Retina (tissue), 1 donor: ENCODE measurements around the gene AQP9.
"Not testable (repeated sequence)": the region's sequence is repeated elsewhere in the genome, so short reads cannot be mapped to it uniquely, and the experiment has no call there.

Source experiments
- DNase-seq: peaks from one replicate; pipeline ENCODE4 v3.0.0-alpha.2; 2016

Gene AQP9

DNA sequence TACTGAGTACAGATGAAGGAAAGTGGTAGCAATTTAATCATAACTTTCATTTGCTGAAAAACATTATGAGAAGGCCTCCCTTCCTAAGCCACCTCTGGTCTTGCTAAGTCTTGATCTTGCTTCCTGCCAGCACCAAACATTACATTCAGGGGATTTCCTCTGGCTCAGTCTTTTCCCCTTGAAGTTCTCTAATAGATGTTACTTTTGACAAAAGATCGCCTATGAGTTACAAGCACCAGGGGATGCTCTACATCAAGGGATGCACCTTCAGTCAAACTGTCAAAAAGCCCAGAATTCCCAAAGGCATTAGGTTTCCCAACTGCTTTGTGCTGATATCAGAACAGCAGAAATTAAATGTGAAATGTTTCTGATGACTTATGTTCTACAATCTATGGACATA is 47.3 kb downstream of the AQP9 start:
- no peak for DNase-seq

- DNase-seq, result no peak
Observed at GRCh38 chr15:58189148-58189811, 51.1 kb downstream of the AQP9 start.

GRCh38 chr15:58190419-58190818 is 52.2 kb downstream of the AQP9 start:
- DNase-seq, result no peak

DNA sequence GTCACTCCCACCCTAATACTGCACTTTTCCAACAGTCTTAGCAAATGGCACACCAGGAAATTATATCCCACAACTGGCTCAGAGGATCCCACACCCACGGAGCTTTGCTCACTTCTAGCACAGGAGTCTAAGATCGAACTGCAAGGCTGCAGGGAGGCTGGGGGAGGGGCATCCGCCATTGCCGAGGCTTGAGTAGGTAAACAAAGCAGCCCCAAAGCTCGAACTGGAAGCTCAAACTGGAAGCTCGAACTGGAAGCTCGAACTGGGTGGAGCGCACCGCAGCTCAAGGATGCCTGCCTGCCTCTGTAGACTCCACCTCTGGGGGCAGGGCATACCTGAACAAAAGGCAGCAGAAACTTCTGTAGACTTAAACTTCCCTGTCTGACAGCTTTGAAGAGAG is 55.5 kb downstream of the AQP9 start:
- not testable (repeated sequence) for DNase-seq

- DNase-seq, result no peak
Observed at GRCh38 chr15:58200739-58201138, 62.6 kb downstream of the AQP9 start.

DNA sequence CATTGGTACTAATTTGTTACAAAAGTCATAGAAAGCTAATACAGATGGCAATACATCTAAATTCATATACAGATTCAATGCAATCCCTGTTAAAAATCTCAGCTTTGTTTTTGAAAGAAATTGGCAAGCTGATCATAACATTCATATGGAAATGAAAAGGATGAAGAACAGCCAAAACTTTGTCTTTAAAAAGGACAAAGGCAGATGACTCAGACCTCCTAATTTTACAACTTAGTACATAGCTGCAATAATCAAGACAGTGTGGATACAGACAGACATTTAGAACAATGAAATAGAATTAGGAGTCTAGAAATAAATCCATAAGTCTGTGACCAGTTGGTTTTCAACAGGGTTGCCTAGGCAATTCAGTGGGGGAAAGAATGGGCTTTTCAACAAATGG is 63.3 kb downstream of the AQP9 start:
- no peak for DNase-seq

- no peak for DNase-seq
Observed at GRCh38 chr15:58203537-58203936, 65.4 kb downstream of the AQP9 start.

DNA sequence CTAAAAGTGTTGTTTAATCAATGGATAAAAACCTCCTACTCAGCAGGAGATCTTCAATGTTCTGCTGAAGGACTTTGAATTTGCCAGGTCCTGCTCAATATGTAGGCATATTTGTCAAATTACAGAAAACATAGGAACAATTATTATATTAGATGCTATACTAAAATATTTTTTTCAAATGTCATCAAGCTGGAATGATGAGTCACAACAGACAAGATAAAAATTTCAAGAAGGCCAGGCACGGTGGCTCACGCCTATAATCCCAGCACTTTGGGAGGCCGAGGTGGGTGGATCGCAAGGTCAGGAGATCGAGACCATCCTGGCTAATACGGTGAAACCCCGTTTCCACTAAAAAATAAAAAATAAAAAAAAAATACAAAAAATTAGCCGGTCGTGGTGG is 68.0 kb downstream of the AQP9 start:
- DNase-seq, result no peak

DNA sequence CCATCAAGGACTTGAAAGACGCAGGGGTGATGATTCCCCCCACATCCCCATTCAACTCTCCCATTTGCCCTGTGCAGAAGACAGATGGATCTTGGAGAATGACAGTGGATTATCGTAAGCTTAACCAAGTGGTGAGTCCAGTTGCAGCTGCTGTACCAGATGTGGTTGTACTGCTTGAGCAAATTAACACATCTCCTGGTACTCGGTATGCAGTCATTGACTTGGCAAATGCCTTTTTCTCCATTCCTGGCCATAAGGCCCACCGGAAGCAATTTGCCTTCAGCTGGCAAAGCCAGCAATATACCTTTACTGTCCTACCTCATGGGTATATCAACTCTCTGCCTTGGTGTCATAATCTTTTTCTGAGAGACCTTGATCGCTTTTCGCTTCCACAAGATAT is 70.0 kb downstream of the AQP9 start:
- not testable (repeated sequence) for DNase-seq

GRCh38 chr15:58209007-58209481 is 70.9 kb downstream of the AQP9 start:
- not testable (repeated sequence) for DNase-seq

GRCh38 chr15:58210031-58210430 is 71.8 kb downstream of the AQP9 start:
- DNase-seq, result not testable (repeated sequence)

GRCh38 chr15:58212909-58213526 is 74.8 kb downstream of the AQP9 start:
- DNase-seq, result peak; percentile 43

GRCh38 chr15:58213587-58214338 is 75.6 kb downstream of the AQP9 start:
- no peak for DNase-seq

GRCh38 chr15:58214591-58215340 is 76.6 kb downstream of the AQP9 start:
- DNase-seq, result no peak

DNA sequence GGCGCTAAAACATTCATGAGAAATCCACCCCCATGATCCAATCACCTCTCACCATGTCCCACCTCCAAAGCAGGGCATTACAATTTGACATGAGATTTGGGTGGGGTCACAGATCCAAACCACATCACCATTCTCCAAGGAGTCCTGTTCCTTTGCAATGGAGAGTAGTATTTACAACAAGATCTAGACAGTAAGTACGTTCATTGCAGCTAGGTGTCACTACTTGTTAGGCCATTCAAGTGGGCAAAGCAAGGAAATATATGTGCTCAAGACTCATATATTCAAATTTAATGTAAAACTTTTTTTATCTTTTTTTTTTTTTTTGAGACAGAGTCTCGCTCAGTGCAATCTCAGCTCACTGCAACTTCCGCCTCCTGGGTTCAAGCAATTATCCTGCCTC is 79.3 kb downstream of the AQP9 start:
- DNase-seq, result no peak

- DNase-seq, result no peak
Observed at GRCh38 chr15:58221591-58222241, 83.5 kb downstream of the AQP9 start.

DNA sequence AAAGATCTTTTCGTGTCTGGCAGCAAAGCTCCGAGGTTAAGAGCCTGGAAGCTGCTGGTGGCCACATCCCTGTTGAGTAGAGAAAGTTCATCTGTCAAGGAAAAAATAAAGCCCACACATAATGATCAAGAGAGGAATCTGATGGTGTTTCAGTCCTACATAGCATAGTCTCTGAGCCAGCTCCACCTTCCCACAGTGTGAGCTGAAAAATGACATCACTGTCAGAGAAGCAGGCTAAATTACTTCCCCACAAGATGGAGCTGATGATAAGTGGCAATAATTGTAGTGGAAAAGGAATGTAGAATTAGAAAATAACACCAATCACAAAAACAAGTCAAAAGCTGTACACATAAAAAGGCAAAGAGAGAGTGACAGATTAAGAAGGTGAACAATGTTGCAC is 84.5 kb downstream of the AQP9 start:
- no peak for DNase-seq

DNA sequence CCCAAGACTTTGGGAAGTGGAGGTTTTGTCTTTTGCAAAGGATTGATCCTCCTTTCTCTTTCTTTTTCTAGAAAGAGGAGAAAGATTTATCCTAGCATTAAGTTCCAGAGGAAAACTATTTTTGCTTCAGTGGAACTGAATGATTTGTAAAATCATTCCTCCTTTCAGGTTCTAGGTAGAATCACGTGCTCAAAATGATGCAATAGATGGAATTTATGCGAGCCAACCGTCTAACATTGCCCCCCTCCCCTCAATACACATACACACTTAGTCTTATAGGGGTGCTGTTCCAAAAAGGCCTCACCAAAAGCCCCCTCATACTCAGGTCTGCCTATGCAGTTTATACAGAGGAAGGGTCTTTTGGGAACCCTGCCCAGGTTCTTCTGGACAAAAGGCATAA is 85.3 kb downstream of the AQP9 start:
- peak; percentile 18 for DNase-seq

- peak; percentile 20 for DNase-seq
Observed at GRCh38 chr15:58224068-58224467, 85.9 kb downstream of the AQP9 start.

- peak; percentile 66 for DNase-seq
Observed at GRCh38 chr15:58227706-58228543, 89.7 kb downstream of the AQP9 start.

GRCh38 chr15:58228718-58229117 is 90.5 kb downstream of the AQP9 start:
- peak; percentile 14 for DNase-seq

GRCh38 chr15:58229297-58229768 is 91.2 kb downstream of the AQP9 start:
- DNase-seq, result peak; percentile 63
